Testis (tissue), 3 donors: Measurements from ENCODE around the gene CTSD. TPM values are rescaled to one million over a fixed set of nuclear protein-coding genes. Genes with fewer than 3 reads are reported as not detected.
A peak's percentile ranks its signal among the peaks of the same experiment; 100 is the strongest.

Experiments used
- DNase-seq: peaks from one replicate; pipeline ENCODE4 v3.0.0-alpha.2; 2019
- H3K27ac ChIP-seq, 2 donors: fragments of 200-600 bp; sonication (generic); one replicate each; pipeline ENCODE4 v1.5.1; 2019
- H3K27me3 ChIP-seq: fragments of 200-600 bp; sonication (generic); one replicate; pipeline ENCODE4 v1.5.1; 2019
- H3K36me3 ChIP-seq: fragments of 200-600 bp; sonication (generic); one replicate; pipeline ENCODE4 v1.5.1; 2017; ENCODE audit warnings: low read depth; ENCODE audit errors: missing control alignments
- H3K4me1 ChIP-seq: fragments of 200-600 bp; sonication (generic); one replicate; pipeline ENCODE4 v1.5.1; 2019
- H3K4me3 ChIP-seq, 2 donors: fragments of 200-600 bp; sonication (generic); one replicate each; pipeline ENCODE4 v1.5.1; 2017 to 2019
- H3K9me3 ChIP-seq: fragments of 200-600 bp; sonication (generic); one replicate; pipeline ENCODE4 v1.5.1; 2017
- POLR2A ChIP-seq: fragments of 450-650 bp; IDR thresholded peaks from one replicate; pipeline ENCODE4 v1.6.1; 2017; ENCODE audit warnings: antibody characterized with exemption, mild to moderate bottlenecking, moderate library complexity
- WGBS, 2 donors: methylation state at CpG; one replicate each; pipeline ENCODE4 v1.1.5; 2018; 5-methylcytosine and 5-hydroxymethylcytosine counted together
- intact Hi-C: fragments of 100-400 bp; cut with DNase I; formaldehyde crosslinking; loops from one replicate; pipeline ENCODE4 v1.15.1; 2023; ENCODE audit warnings: low total_unique reads
- polyA plus RNA-seq: library from polyadenylated mRNA; stranded (reverse); fragments of 350-450 nt; fragmentation: Illumina TruSeq; extraction: RNeasy Lipid Tissue Mini Kit (QIAGEN cat#74804); gene quantifications from one replicate; pipeline ENCODE4 v1.2.3, GENCODE V29; 2014; ENCODE audit warnings: low read depth, low replicate concordance; ENCODE audit not compliant: insufficient read depth
- total RNA-seq, 2 donors: library from RNA; depleted of rRNA; stranded (reverse); fragments of >200 nt; gene quantifications; one replicate each; pipeline ENCODE4 v1.2.3, GENCODE V29; 2016
- TF ChIP-seq, protein P1 (sequence below), 3 experiments: fragments of 450-650 bp in 2 of 3; fragments of 200-600 bp in 1 of 3; sonication (generic) in 1 of 3; IDR thresholded peaks; one replicate each; pipeline ENCODE4 v1.5.1; 2016 to 2019; ENCODE audit warnings: antibody characterized with exemption in 3 of 3, mild to moderate bottlenecking in 2 of 3, moderate library complexity in 1 of 3

Gene CTSD
- total and polyA plus RNA-seq, 3 donors from 2014 or later, result 486 to 897 (median 522) TPM

DNA sequence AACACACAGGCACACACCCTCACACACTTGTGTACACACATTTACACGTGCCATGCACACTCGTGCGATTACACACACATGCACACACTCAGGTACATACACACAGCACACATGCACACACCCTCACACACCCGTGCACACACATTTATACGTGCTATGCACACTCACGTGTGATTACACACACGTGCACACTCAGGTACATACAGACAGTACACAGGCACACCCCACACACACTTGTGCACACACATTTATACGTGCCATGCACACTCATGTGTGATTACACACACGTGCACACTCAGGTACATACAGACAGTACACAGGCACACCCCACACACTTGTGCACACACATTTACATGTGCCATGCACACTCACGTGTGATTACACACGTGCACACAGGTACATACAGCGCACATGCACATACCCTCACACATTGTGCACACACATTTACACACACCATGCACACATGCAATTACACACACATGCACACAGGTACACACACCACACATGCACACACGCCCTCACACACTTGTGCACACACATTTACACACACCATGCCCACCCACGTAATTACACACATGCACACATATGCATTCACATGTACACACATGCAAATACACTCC is 17.9 kb downstream of the CTSD start:
- intact Hi-C loops, result no loop called here
- no peak overlapping the region for H3K4me3 ChIP-seq
- WGBS, 2 donors, result 55 to 69% methylated on average over 14 of the region's 14 CpGs
- H3K27ac ChIP-seq, result no peak overlapping the region
- no peaks in the 10 kb centered on the region for H3K27me3 ChIP-seq
- H3K4me1 ChIP-seq, result peaks cover 36% of the 10 kb centered on the region
- no peak for DNase-seq
- H3K36me3 ChIP-seq, result no peaks in the 10 kb centered on the region
- no peak for TF ChIP-seq POLR2A
- TF ChIP-seq, protein P1, sequence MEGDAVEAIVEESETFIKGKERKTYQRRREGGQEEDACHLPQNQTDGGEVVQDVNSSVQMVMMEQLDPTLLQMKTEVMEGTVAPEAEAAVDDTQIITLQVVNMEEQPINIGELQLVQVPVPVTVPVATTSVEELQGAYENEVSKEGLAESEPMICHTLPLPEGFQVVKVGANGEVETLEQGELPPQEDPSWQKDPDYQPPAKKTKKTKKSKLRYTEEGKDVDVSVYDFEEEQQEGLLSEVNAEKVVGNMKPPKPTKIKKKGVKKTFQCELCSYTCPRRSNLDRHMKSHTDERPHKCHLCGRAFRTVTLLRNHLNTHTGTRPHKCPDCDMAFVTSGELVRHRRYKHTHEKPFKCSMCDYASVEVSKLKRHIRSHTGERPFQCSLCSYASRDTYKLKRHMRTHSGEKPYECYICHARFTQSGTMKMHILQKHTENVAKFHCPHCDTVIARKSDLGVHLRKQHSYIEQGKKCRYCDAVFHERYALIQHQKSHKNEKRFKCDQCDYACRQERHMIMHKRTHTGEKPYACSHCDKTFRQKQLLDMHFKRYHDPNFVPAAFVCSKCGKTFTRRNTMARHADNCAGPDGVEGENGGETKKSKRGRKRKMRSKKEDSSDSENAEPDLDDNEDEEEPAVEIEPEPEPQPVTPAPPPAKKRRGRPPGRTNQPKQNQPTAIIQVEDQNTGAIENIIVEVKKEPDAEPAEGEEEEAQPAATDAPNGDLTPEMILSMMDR (IDR thresholded peaks at IDR 0.05), result no peak
- no peaks in the 10 kb centered on the region for H3K9me3 ChIP-seq

DNA sequence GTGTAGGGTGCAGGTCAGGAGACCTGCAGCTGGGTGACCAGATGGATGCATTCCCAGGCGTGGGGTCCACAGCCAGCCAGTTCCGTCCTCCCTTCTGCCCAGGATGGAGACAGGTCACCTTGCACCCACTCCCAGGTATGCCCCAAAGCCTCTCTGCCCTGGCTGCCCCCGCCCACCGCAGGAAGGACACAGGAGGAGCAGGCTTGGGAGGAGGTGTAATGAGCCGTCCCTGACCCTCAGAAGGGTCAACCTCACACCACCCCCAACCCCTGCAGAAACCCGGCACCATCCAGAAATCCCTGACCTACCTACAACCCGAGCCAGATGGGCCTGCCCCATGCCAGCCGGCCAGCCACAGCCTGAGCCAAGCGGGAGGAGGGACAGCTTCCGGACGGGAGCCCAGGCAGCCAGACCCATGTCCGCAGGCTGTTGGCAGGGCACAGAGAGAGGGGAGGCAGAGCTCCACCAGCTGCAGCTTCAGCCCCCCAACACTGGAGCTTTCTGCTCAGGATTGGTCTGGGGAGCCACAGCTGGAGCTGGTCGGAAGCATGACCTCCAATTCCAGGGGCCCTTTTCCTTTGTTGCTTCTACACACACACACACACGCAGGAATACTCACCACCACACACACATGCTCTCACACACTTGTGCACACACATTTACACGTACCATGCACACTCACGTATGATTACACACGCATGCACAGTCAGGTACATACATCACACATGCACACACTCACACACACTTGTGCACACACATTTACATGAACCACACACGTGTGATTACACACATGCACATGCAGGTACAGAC is 18.6 kb downstream of the CTSD start:
- H3K27ac ChIP-seq, result peak overlapping the region in 1 of 2 donors; percentile 30
- intact Hi-C loops, result no loop called here
- peaks cover 29% of the 10 kb centered on the region for H3K4me1 ChIP-seq
- H3K4me3 ChIP-seq, result no peak overlapping the region
- no peaks in the 10 kb centered on the region for H3K36me3 ChIP-seq
- H3K27me3 ChIP-seq, result no peaks in the 10 kb centered on the region
- H3K9me3 ChIP-seq, result no peaks in the 10 kb centered on the region
- 46% methylated on average over 14 to 17 of the region's 18 CpGs for WGBS, 2 donors
- no peak for DNase-seq
- TF ChIP-seq, protein P1 (IDR thresholded peaks at IDR 0.05), result no peak
- TF ChIP-seq POLR2A, result no peak

DNA sequence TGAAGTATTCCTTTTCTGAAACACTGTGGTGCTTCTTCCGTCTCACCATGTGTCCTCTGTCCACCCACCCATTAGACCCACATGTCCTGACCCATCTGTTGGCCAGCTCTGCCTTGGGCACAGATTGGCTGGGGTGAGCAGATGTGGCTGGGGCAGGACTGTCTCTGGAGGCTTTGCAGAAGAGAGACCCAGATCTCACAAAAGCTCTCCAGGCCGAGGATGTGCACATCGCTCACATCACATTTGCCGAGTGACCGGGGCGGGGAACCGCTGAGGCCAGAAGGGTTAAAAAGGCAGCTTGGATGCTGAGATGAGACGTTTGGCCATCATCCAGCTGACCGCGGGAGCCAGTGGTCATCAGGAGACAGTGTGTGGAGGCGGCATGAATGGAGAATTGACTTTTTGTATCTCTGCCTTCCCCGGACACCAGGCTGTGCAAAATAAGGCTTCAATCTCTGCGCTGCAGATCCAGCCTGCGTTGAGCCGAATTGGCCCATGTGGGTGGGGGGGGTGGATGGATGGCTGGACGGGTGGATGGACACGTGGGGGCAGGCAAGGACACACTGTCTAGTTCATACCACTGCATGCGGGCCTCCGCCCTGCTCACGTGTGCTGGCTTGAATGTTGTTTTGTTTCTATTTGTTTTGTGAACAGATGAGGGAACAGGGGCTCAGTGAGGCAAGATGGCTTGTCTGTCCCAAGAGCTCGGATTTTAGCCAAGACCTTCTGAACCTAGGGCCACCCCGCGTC is 19.4 kb downstream of the CTSD start:
- H3K9me3 ChIP-seq, result no peaks in the 10 kb centered on the region
- 38 to 40% methylated on average over 23 of the region's 23 CpGs for WGBS, 2 donors
- peak; percentile 87 for DNase-seq
- no peaks in the 10 kb centered on the region for H3K36me3 ChIP-seq
- no peak for TF ChIP-seq POLR2A
- TF ChIP-seq, protein P1 (IDR thresholded peaks at IDR 0.05), result no peak
- H3K27me3 ChIP-seq, result no peaks in the 10 kb centered on the region
- intact Hi-C loops, result no loop called here
- peaks cover 21% of the 10 kb centered on the region for H3K4me1 ChIP-seq
- H3K4me3 ChIP-seq, result no peak overlapping the region
- H3K27ac ChIP-seq, result peak overlapping the region in 1 of 2 donors; percentile 30

DNA sequence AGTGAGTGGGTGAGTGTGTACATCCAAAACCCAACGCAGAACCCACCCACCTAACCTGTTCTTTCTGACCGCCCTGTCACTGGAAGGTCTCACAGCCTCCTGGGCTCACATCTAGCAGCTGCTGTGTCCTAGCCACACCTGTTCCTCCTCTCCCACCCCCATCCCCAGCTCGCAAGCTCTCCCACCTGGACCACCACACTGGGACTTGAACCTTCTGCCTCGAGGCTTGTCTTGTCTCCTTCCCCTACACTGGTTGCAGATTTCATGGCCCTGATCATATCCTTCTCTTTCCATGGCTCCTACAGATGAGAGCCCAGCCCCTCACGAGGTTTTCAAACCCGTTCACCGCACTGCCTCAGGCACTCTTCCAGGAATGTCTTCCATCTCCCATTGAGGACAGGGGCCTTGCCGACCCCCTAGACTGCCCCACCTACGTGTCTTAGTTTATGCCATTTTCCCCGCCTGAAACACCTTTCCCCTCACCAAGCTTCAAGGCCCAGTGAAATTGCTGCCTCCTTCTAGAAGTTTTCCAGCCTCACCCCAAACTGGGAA is 20.1 kb downstream of the CTSD start:
- Histone ChIP-seq H3K4me1 (peaks cover 18% of the 10 kb centered on the region), H3K27ac (peak overlapping the region in 1 of 2 donors; percentile 11), H3K4me3 (no peak overlapping the region), H3K9me3 (no peaks in the 10 kb centered on the region), H3K27me3 (no peaks in the 10 kb centered on the region), H3K36me3 (no peaks in the 10 kb centered on the region)
- 87 to 89% methylated on average over 10 of the region's 10 CpGs for WGBS, 2 donors
- no peak for DNase-seq
- intact Hi-C loops, result no loop called here
- TF ChIP-seq POLR2A, result no peak
- TF ChIP-seq, protein P1 (IDR thresholded peaks at IDR 0.05), result no peak
